Activated T-helper 1 cell treated with anti-CD3 and anti-CD28 coated beads, Interleukin-12 subunit alpha, Interleukin-12 subunit beta, Interleukin-2, Interleukin-4 antibody, amounts not matched to agents 30 ng/mL and 10 ng/mL and 1 ng/mL, durations not matched to agents 14 hours and 24 hours and 36 hours (primary cell): ENCODE measurements around the gene EFCAB3. TPM values are rescaled to one million over a fixed set of nuclear protein-coding genes. Genes with fewer than 3 reads are reported as not detected.

Source experiments
- total RNA-seq: library from RNA; stranded (reverse); gene quantifications from 2 replicates; pipeline ENCODE4 v1.2.3, GENCODE V29; 2022

EFCAB3 gene
- total RNA-seq, 1 donor from 2014 or later, result 0.23 TPM

Other genes with a start within 250 kb of the EFCAB3 start
- 35.5 and 36.5 TPM in 2 replicates for gene METTL2A, start 43.3 kb downstream of the EFCAB3 start, total RNA-seq
- 44.0 and 50.8 TPM in 2 replicates for gene TLK2, start 98.3 kb downstream of the EFCAB3 start, total RNA-seq
- gene MRC2, start 247.1 kb downstream of the EFCAB3 start, total RNA-seq, result 1.6 TPM in 2 replicates